OCI-LY3 (cell line): ENCODE data around the gene SLC5A10.

ENCODE experiments used
- H2AFZ ChIP-seq: fragments of 200-600, 300-600 bp; shearing (Covaris generic); 2 replicates; pipeline ENCODE4 v1.6.0; 2014; ENCODE audit warnings: antibody characterized with exemption, low read depth, low read length
- H3K27ac ChIP-seq: fragments of 200-600, 300-600 bp; sonication (generic); 2 replicates; pipeline ENCODE4 v1.5.1; 2014; ENCODE audit warnings: mild to moderate bottlenecking, low read length, moderate library complexity, mixed read lengths
- H3K27me3 ChIP-seq: fragments of 200-600, 300-600 bp; sonication (generic); 2 replicates; pipeline ENCODE4 v1.6.1; 2014; ENCODE audit warnings: low read depth, low read length, mixed read lengths
- H3K36me3 ChIP-seq: fragments of 200-600, 300-600 bp; sonication (generic); replicated peaks from 2 replicates; pipeline ENCODE3; 2014; ENCODE audit warnings: low read depth, low read length, mixed read lengths
- H3K4me1 ChIP-seq: fragments of 300-600, 200-600 bp; sonication (generic); 2 replicates; pipeline ENCODE4 v1.6.1; 2014; ENCODE audit warnings: low read length, mixed read lengths
- H3K4me2 ChIP-seq: fragments of 200-600, 300-600 bp; sonication (generic); 2 replicates; pipeline ENCODE4 v1.6.1; 2014; ENCODE audit warnings: low read length, mixed read lengths
- H3K4me3 ChIP-seq: fragments of 300-600, 200-600 bp; sonication (generic); 2 replicates; pipeline ENCODE4 v1.5.1; 2014; ENCODE audit warnings: antibody characterized with exemption, mild to moderate bottlenecking, low read length, moderate library complexity
- H3K79me2 ChIP-seq: fragments of 300-600, 200-600 bp; shearing (Covaris generic); 2 replicates; pipeline ENCODE4 v1.6.1; 2014; ENCODE audit warnings: mild to moderate bottlenecking, low read length, mixed read lengths
- H3K9ac ChIP-seq: fragments of 300-600, 200-600 bp; shearing (Covaris generic); 2 replicates; pipeline ENCODE4 v1.6.0; 2014; ENCODE audit warnings: mild to moderate bottlenecking, low read length, moderate library complexity
- H3K9me3 ChIP-seq: fragments of 200-600, 300-600 bp; shearing (Covaris generic); 2 replicates; pipeline ENCODE4 v1.6.1; 2014; ENCODE audit warnings: low read length, mixed read lengths; ENCODE audit not compliant: insufficient read depth
- H4K20me1 ChIP-seq: fragments of 200-600, 300-600 bp; sonication (generic); 2 replicates; pipeline ENCODE4 v1.6.1; 2016; ENCODE audit warnings: low read length, mixed read lengths; ENCODE audit not compliant: insufficient read depth
- CTCF ChIP-seq: fragments of 200-600, 300-600 bp; sonication (generic); IDR thresholded peaks from 2 replicates; pipeline ENCODE4 v1.5.1; 2014; ENCODE audit warnings: antibody characterized with exemption, low read length, low read depth
- EZH2phosphoT487 ChIP-seq: fragments of 200-600 bp; shearing (Covaris generic); IDR thresholded peaks from 2 replicates; pipeline ENCODE4 v1.6.1; 2018; ENCODE audit warnings: antibody characterized with exemption, mixed run types, low read depth

Gene SLC5A10

DNA sequence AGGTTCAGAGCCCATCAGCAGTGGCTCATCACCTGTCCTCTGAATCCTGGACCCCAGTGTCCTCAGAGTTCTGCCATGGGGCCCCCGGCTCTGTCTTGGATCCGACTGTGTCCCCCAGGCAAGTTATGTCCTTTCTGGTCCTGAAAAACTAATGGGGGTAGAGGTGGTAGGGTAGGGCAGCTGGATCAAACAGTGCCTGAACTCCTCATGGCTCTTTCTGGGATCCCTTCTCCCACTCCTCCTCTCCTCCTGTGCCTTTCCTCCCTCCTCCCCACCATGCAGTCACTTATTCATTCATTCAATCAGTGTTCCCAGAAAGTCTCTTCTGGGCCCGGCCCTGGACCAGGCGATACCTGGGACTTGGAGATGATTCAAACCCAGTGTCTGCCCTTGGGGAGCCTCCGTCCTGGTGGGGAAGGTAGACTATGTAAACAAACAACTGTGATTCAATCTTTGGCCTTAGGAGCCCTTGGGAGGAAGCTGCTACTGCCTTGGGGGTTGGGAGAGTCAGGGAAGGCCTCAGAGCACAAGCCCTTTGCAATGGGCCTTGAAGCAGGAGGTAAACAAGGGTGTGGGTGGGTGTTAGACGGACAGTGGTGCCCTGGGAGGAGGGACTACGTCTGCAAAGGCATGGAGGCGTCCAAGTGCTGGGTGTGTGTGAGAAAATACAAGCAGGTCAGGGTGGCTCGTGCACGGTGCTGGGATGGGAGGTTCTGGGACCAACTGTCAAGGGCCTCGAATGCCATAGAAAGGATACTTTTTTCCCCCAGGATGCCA is 59.0 kb downstream of the SLC5A10 start:
- no peaks in the 10 kb centered on the region for H3K9me3 ChIP-seq
- no peaks in the 10 kb centered on the region for H3K79me2 ChIP-seq
- H3K27ac ChIP-seq: no peak overlapping the region
- no peaks in the 10 kb centered on the region for H3K27me3 ChIP-seq
- H3K4me1 ChIP-seq: no peaks in the 10 kb centered on the region
- H3K9ac ChIP-seq: no peak overlapping the region
- no peak overlapping the region for H3K4me3 ChIP-seq
- H3K4me2 ChIP-seq: no peak overlapping the region
- TF ChIP-seq EZH2phosphoT487 (no peak), CTCF (no peak)
- H3K36me3 ChIP-seq: no peaks in the 10 kb centered on the region
- no peaks in the 10 kb centered on the region for H4K20me1 ChIP-seq
- H2AFZ ChIP-seq: no peak overlapping the region

DNA sequence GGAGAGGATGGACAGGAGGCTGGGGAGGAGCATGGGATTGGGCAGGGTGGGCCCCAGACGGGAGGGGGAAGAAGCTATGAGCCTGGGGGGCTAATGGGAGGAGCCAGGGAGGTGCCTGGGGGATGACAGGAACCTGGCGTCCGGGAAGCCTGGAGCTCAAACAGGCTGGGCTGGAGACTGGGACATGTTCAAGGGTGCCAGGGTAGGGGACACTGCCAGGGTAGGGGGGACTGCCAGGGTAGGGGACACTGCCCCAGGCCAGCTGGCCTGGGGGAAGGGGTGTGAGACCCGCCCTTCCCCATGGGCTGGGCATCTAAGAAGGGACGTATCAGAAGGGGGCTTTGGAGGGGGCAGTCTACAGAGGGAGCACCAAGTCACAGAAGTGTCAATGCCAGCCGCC is 59.6 kb downstream of the SLC5A10 start:
- Histone ChIP-seq H3K27me3 (no peaks in the 10 kb centered on the region), H2AFZ (no peak overlapping the region), H4K20me1 (no peaks in the 10 kb centered on the region), H3K27ac (no peak overlapping the region), H3K4me3 (no peak overlapping the region), H3K9me3 (no peaks in the 10 kb centered on the region), H3K4me2 (no peak overlapping the region), H3K4me1 (no peaks in the 10 kb centered on the region), H3K9ac (no peak overlapping the region), H3K36me3 (no peaks in the 10 kb centered on the region), H3K79me2 (no peaks in the 10 kb centered on the region)
- TF ChIP-seq CTCF (no peak), EZH2phosphoT487 (no peak)

DNA sequence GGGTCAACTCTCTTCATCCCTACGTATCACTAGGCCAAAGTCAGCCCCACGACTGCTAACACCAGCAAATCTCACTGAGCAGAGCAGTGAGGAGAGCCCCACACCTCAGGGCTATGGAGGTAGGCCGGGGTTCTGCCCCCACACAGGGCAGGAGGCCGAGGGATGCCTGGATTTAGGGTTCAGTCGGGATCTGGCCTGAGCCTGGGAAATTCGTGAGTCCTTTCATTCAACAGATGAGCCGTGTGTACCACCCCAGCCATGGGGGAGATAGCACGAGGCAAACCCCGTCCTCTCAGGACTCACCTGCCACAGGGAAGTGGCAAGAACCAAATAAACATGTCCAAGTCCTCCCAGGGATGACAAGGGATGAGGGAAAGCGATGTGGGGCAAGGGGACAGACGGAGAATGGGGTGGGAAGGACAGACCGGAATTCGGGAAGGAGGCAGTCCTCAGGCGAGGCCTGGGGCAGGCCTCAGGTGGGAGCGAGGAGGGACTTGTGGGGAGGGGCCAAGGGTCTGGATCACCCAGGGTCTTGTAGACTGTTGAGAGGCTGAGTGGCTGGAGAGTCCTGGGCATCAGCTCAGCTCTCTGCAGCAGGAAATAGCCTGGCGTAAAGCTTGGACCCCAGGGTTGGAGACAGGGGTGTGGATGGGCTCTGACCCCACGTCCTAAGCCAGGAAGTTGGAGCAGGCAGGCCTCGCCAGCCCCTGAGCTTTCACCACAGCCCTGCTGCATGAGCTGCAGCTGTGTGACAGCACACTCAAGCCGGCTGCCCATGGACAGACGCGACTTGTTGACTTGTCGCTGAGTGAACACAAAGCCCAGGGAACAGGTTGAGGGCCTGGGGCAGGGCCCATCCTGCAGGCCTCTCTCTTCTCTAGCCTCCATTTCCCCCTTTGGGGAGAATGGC is 60.5 kb downstream of the SLC5A10 start:
- Histone ChIP-seq H3K4me1 (no peaks in the 10 kb centered on the region), H3K4me3 (no peak overlapping the region), H2AFZ (no peak overlapping the region), H4K20me1 (no peaks in the 10 kb centered on the region), H3K27me3 (no peaks in the 10 kb centered on the region), H3K9ac (no peak overlapping the region), H3K4me2 (no peak overlapping the region), H3K79me2 (no peaks in the 10 kb centered on the region), H3K27ac (no peak overlapping the region), H3K36me3 (no peaks in the 10 kb centered on the region), H3K9me3 (no peaks in the 10 kb centered on the region)
- no peak for TF ChIP-seq EZH2phosphoT487
- no peak for TF ChIP-seq CTCF

- no peaks in the 10 kb centered on the region for H3K36me3 ChIP-seq
- no peaks in the 10 kb centered on the region for H3K27me3 ChIP-seq
- H3K79me2 ChIP-seq: no peaks in the 10 kb centered on the region
- H3K4me2 ChIP-seq: no peak overlapping the region
- H3K4me3 ChIP-seq: no peak overlapping the region
- H3K9me3 ChIP-seq: no peaks in the 10 kb centered on the region
- TF ChIP-seq CTCF (no peak), EZH2phosphoT487 (no peak)
- no peak overlapping the region for H3K9ac ChIP-seq
- H3K27ac ChIP-seq: no peak overlapping the region
- no peaks in the 10 kb centered on the region for H4K20me1 ChIP-seq
- H2AFZ ChIP-seq: no peak overlapping the region
- H3K4me1 ChIP-seq: no peaks in the 10 kb centered on the region
Measured at GRCh38 chr17:19013226-19013625, 61.3 kb downstream of the SLC5A10 start.
